Uterus (tissue), 2 donors: ENCODE results near the gene TSPAN9.

Source experiments
- CTCF ChIP-seq, 4 experiments: fragments of 200-600 bp in 2 of 4; fragments of 450-650 bp in 2 of 4; sonication (generic) in 2 of 4; IDR thresholded peaks; one replicate each; pipeline ENCODE4 v1.5.1; 2016 to 2019; ENCODE audit warnings: antibody characterized with exemption in 4 of 4, mild to moderate bottlenecking in 2 of 4, moderate library complexity in 1 of 4
- POLR2A ChIP-seq, 2 donors: fragments of 450-650 bp; IDR thresholded peaks; one replicate each; pipeline ENCODE4 v1.6.1; 2016; ENCODE audit warnings: antibody characterized with exemption in 2 of 2, mild to moderate bottlenecking in 1 of 2, moderate library complexity in 1 of 2

- TF ChIP-seq POLR2A (IDR thresholded peaks at IDR 0.05) (no peak), CTCF (IDR thresholded peaks at IDR 0.05) (no peak)
Observed at GRCh38 chr12:3219233-3219632, 142.1 kb downstream of the TSPAN9 start.
